Transverse colon (tissue), 4 donors: ENCODE measurements around the gene AFTPH. TPM values are rescaled to one million over a fixed set of nuclear protein-coding genes. Genes with fewer than 3 reads are reported as not detected.

Experiments used
- DNase-seq: peaks from one replicate; pipeline ENCODE4 v3.0.0-alpha.2; 2019
- H3K27ac ChIP-seq, 4 donors: fragments of 200-600 bp; sonication (generic); 2 replicates each; pipeline ENCODE4 v1.5.1; 2016 to 2018; ENCODE audit warnings: inconsistent platforms in 4 of 4
- H3K27me3 ChIP-seq: fragments of 200-600 bp; sonication (generic); 2 replicates; pipeline ENCODE4 v1.5.1; 2017; ENCODE audit warnings: inconsistent platforms
- H3K36me3 ChIP-seq, 4 donors: fragments of 200-600 bp; sonication (generic); 2 replicates each; pipeline ENCODE4 v1.5.1; 2017 to 2019; ENCODE audit warnings: inconsistent platforms in 4 of 4
- H3K4me1 ChIP-seq, 4 donors: fragments of 200-600 bp; sonication (generic); 2 replicates each; pipeline ENCODE4 v1.5.1; 2017 to 2020; ENCODE audit warnings: inconsistent platforms in 4 of 4
- H3K4me3 ChIP-seq, 4 donors: fragments of 200-600 bp; sonication (generic); 1 replicate in 1 of 4; 2 replicates in 3 of 4; pipeline versions ENCODE4 v1.5.1 to v1.6.1; 2017 to 2019; ENCODE audit warnings: inconsistent platforms in 4 of 4
- H3K9me3 ChIP-seq, 2 donors: fragments of 200-600 bp; sonication (generic); 2 replicates each; pipeline ENCODE4 v1.5.1; 2017 to 2019; ENCODE audit warnings: inconsistent platforms in 2 of 2
- EP300 ChIP-seq: sonication (generic); formaldehyde crosslinking; IDR thresholded peaks from one replicate; pipeline ENCODE4 v1.6.1; 2017; ENCODE audit warnings: antibody characterized with exemption, low read depth
- POLR2A ChIP-seq: fragments of 450-650 bp; IDR thresholded peaks from one replicate; pipeline ENCODE4 v1.6.1; 2016; ENCODE audit warnings: antibody characterized with exemption, mild to moderate bottlenecking, moderate library complexity
- POLR2AphosphoS5 ChIP-seq, 3 donors: sonication (generic); formaldehyde crosslinking; IDR thresholded peaks; one replicate each; pipeline ENCODE4 v1.6.1; 2016; ENCODE audit warnings: antibody characterized with exemption in 3 of 3
- WGBS, 2 donors: methylation state at CpG; one replicate each; pipeline ENCODE4 v1.1.5; 2018; ENCODE audit warnings: low coverage in 1 of 2; 5-methylcytosine and 5-hydroxymethylcytosine counted together
- in situ Hi-C, 4 donors: fragments of 200-750 bp; cut with MboI; loops; one replicate each; pipeline versions ENCODE4 v1.15.0 to v1.15.1; 2017; ENCODE audit warnings: low sequenced_read_pairs in 3 of 4, low pct_ligation_motif_present in 1 of 4, low pct_unique_long_range_greater_than_20kb in 1 of 4
- intact Hi-C: fragments of 100-400 bp; cut with DNase I; formaldehyde crosslinking; loops from one replicate; pipeline ENCODE4 v1.15.1; 2023; ENCODE audit warnings: low total_unique reads
- total RNA-seq, 4 donors: library from RNA; depleted of rRNA; stranded (reverse); fragments of >200 nt; gene quantifications; one replicate each; pipeline ENCODE4 v1.1.0, GENCODE V29; 2016
- TF ChIP-seq, protein P1 (sequence below), 5 experiments: fragments of 200-600 bp in 3 of 5; fragments of 450-650 bp in 2 of 5; sonication (generic) in 3 of 5; IDR thresholded peaks; 1 replicate in 2 of 5; 2 replicates in 3 of 5; pipeline ENCODE4 v1.5.1; 2016 to 2017; ENCODE audit warnings: antibody characterized with exemption in 5 of 5, inconsistent platforms in 3 of 5, mild to moderate bottlenecking in 2 of 5, moderate library complexity in 1 of 5

The AFTPH gene
- total RNA-seq, 4 donors from 2014 or later = 42.3 to 123 (median 70.2) TPM

- Histone ChIP-seq H3K4me3 (no peak overlapping the region), H3K36me3 (no peaks in the 10 kb centered on the region), H3K9me3 (no peaks in the 10 kb centered on the region), H3K27me3 (no peaks in the 10 kb centered on the region), H3K27ac (no peak overlapping the region), H3K4me1 (peaks cover 0 to 10% (median 0%) of the 10 kb centered on the region in 4 donors)
- intact Hi-C loops (no loop called here), in situ Hi-C loops (loop anchor here in 1 of 4 donors (25.0 kb wide), 1 partner anchor 441 kb away; no protein-coding TSS in a partner anchor)
- WGBS, 2 donors = 68 to 84% methylated on average over 3 of the region's 3 CpGs
- DNase-seq = no peak
- no peak for TF ChIP-seq POLR2A
- TF ChIP-seq, protein P1, sequence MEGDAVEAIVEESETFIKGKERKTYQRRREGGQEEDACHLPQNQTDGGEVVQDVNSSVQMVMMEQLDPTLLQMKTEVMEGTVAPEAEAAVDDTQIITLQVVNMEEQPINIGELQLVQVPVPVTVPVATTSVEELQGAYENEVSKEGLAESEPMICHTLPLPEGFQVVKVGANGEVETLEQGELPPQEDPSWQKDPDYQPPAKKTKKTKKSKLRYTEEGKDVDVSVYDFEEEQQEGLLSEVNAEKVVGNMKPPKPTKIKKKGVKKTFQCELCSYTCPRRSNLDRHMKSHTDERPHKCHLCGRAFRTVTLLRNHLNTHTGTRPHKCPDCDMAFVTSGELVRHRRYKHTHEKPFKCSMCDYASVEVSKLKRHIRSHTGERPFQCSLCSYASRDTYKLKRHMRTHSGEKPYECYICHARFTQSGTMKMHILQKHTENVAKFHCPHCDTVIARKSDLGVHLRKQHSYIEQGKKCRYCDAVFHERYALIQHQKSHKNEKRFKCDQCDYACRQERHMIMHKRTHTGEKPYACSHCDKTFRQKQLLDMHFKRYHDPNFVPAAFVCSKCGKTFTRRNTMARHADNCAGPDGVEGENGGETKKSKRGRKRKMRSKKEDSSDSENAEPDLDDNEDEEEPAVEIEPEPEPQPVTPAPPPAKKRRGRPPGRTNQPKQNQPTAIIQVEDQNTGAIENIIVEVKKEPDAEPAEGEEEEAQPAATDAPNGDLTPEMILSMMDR (IDR thresholded peaks at IDR 0.05) = no peak
- TF ChIP-seq POLR2AphosphoS5 (IDR thresholded peaks at IDR 0.05) = no peak
- no peak for TF ChIP-seq EP300
Observed at GRCh38 chr2:64478502-64479230, 45.5 kb upstream of the AFTPH start.

GRCh38 chr2:64479259-64480117 lies 44.6 kb upstream of the AFTPH start:
- H3K4me3 ChIP-seq = no peak overlapping the region
- H3K4me1 ChIP-seq = peaks cover 0 to 10% (median 0%) of the 10 kb centered on the region in 4 donors
- H3K27ac ChIP-seq = no peak overlapping the region
- WGBS, 2 donors = 90% methylated on average over 10 of the region's 10 CpGs; no CpG with 5 or more reads in 1 of the 2 donors
- in situ Hi-C loops (loop anchor here (10.0 to 25.0 kb wide), 3 partner anchors 135 to 442 kb away; no protein-coding TSS in a partner anchor), intact Hi-C loops (no loop called here)
- DNase-seq = no peak
- H3K9me3 ChIP-seq = no peaks in the 10 kb centered on the region
- H3K36me3 ChIP-seq = no peaks in the 10 kb centered on the region
- TF ChIP-seq POLR2A (no peak), EP300 (no peak), POLR2AphosphoS5 (IDR thresholded peaks at IDR 0.05) (no peak)
- TF ChIP-seq, protein P1 (IDR thresholded peaks at IDR 0.05) = no peak
- H3K27me3 ChIP-seq = no peaks in the 10 kb centered on the region

GRCh38 chr2:64481665-64482064 lies 42.5 kb upstream of the AFTPH start:
- TF ChIP-seq POLR2AphosphoS5 (IDR thresholded peaks at IDR 0.05) = no peak
- TF ChIP-seq, protein P1 (IDR thresholded peaks at IDR 0.05) = no peak
- TF ChIP-seq EP300 = no peak
- TF ChIP-seq POLR2A = no peak
- intact Hi-C loops (no loop called here), in situ Hi-C loops (loop anchor here (10.0 to 25.0 kb wide), 3 partner anchors 137 to 444 kb away; no protein-coding TSS in a partner anchor)
- WGBS, 2 donors = 67 to 95% methylated on average over 3 to 5 of the region's 5 CpGs
- peaks cover 0 to 18% (median 5%) of the 10 kb centered on the region in 4 donors for H3K4me1 ChIP-seq
- no peak for DNase-seq
- H3K4me3 ChIP-seq = no peak overlapping the region
- H3K9me3 ChIP-seq = no peaks in the 10 kb centered on the region
- H3K27me3 ChIP-seq = no peaks in the 10 kb centered on the region
- no peak overlapping the region for H3K27ac ChIP-seq
- no peaks in the 10 kb centered on the region for H3K36me3 ChIP-seq

DNA sequence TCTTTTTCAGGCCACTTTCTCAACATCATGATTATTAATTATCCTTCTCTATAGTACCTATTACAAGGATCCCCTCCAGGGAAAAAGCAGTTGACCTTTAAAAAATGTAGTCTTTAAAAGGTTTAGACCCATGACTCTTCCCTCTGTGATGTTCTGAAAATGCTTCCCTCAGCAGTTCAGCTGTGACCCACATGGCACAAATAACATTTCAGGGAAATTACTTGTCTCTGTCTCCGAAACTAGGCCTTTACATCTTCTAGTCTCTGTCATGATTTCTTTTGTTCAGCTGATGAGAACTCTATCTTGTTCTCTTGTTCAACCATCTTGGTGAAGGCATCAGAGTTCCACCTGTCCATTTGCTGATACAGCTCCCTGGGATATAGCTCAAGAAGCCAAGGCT lies 41.9 kb upstream of the AFTPH start:
- no peak overlapping the region for H3K27ac ChIP-seq
- no peaks in the 10 kb centered on the region for H3K27me3 ChIP-seq
- peaks cover 0 to 18% (median 5%) of the 10 kb centered on the region in 4 donors for H3K4me1 ChIP-seq
- WGBS, 2 donors = 88 to 91% methylated on average over 1 of the region's 1 CpG
- in situ Hi-C loops (loop anchor here (10.0 to 25.0 kb wide), 3 partner anchors 137 to 445 kb away; no protein-coding TSS in a partner anchor), intact Hi-C loops (no loop called here)
- DNase-seq = no peak
- TF ChIP-seq POLR2AphosphoS5 (IDR thresholded peaks at IDR 0.05) = no peak
- TF ChIP-seq, protein P1 (IDR thresholded peaks at IDR 0.05) = no peak
- TF ChIP-seq EP300 = no peak
- TF ChIP-seq POLR2A = no peak
- H3K9me3 ChIP-seq = no peaks in the 10 kb centered on the region
- no peak overlapping the region for H3K4me3 ChIP-seq
- no peaks in the 10 kb centered on the region for H3K36me3 ChIP-seq
